ENCODE results near the gene ZFYVE21.

Gene ZFYVE21

GRCh38 chr14:103705504-103706284 is 9.9 kb upstream of the ZFYVE21 start:
- Histone ChIP-seq H3K4me2 (ENCODE audit: low read length) (no peak overlapping the region), H3K9me3 (ENCODE audit: control insufficient read depth, insufficient read depth, low read length) (no peaks in the 10 kb centered on the region), H3F3A (ENCODE audit: control insufficient read depth, insufficient read depth) (peaks cover 3% of the 10 kb centered on the region; the same call in 1 of the 2 replicates), H3K4me3 (ENCODE audit: low read length) (no peak overlapping the region), H3K79me2 (ENCODE audit: control insufficient read depth, low read length) (peaks cover 26% of the 10 kb centered on the region), H3K27ac (ENCODE audit: low read depth, low read length) (no peak overlapping the region), H4K20me1 (ENCODE audit: control insufficient read depth, insufficient read depth, low read depth, low read length) (no peaks in the 10 kb centered on the region; the same call in 1 of the 2 replicates), H3K4me1 (ENCODE audit: control insufficient read depth, low read length) (peaks cover 28% of the 10 kb centered on the region), H3K27me3 (ENCODE audit: control insufficient read depth, low read length) (no peaks in the 10 kb centered on the region), H3K9me2 (replicated peaks; ENCODE audit: control insufficient read depth, low read length) (no peaks in the 10 kb centered on the region), H3K36me3 (ENCODE audit: control insufficient read depth, low read length) (peaks cover 90% of the 10 kb centered on the region)
- TF ChIP-seq CTCF (IDR thresholded peaks at IDR 0.05; ENCODE audit: low read depth, low read length, poor library complexity, severe bottlenecking), result no peak
- no peak for TF ChIP-seq EZH2phosphoT487 (IDR thresholded peaks at IDR 0.05; ENCODE audit: borderline replicate concordance, low read length)

- no peak overlapping the region for H3K4me2 ChIP-seq (ENCODE audit: low read length)
Observed at GRCh38 chr14:103706551-103707328, 8.9 kb upstream of the ZFYVE21 start.

More at GRCh38 chr14:103706551-103707328, 8.9 kb upstream of the ZFYVE21 start:
- no peak for TF ChIP-seq CTCF (IDR thresholded peaks at IDR 0.05; ENCODE audit: low read depth, low read length, poor library complexity, severe bottlenecking)
- TF ChIP-seq EZH2phosphoT487 (IDR thresholded peaks at IDR 0.05; ENCODE audit: borderline replicate concordance, low read length), result no peak
- Histone ChIP-seq H3K27ac (ENCODE audit: low read depth, low read length) (no peak overlapping the region), H3K9me3 (ENCODE audit: control insufficient read depth, insufficient read depth, low read length) (no peaks in the 10 kb centered on the region), H3K4me1 (ENCODE audit: control insufficient read depth, low read length) (peaks cover 22% of the 10 kb centered on the region), H4K20me1 (ENCODE audit: control insufficient read depth, insufficient read depth, low read depth, low read length) (no peaks in the 10 kb centered on the region; the same call in 1 of the 2 replicates), H3F3A (ENCODE audit: control insufficient read depth, insufficient read depth) (peaks cover 3% of the 10 kb centered on the region; the same call in 1 of the 2 replicates), H3K4me3 (ENCODE audit: low read length) (no peak overlapping the region), H3K27me3 (ENCODE audit: control insufficient read depth, low read length) (no peaks in the 10 kb centered on the region), H3K36me3 (ENCODE audit: control insufficient read depth, low read length) (peaks cover 92% of the 10 kb centered on the region), H3K79me2 (ENCODE audit: control insufficient read depth, low read length) (peaks cover 31% of the 10 kb centered on the region), H3K9me2 (replicated peaks; ENCODE audit: control insufficient read depth, low read length) (no peaks in the 10 kb centered on the region)

Measured in DOHH2 (cell line).